A673 (cell line): ENCODE measurements around the gene DSCAML1.

ENCODE experiments used
- CTCF ChIP-seq: fragments of 300-800, 200-600 bp; sonication (generic); conservative IDR thresholded peaks from 2 replicates; pipeline ENCODE4 v1.5.1; 2017; ENCODE audit warnings: low read depth, mild to moderate bottlenecking, antibody characterized with exemption, low read length, moderate library complexity, mixed read lengths
- EZH2 ChIP-seq: fragments of 200-600 bp; sonication (generic); IDR thresholded peaks from 2 replicates; pipeline ENCODE4 v1.6.1; 2017; ENCODE audit warnings: borderline replicate concordance, low read depth, mild to moderate bottlenecking, mixed read lengths, antibody characterized with exemption, low read length; ENCODE audit not compliant: poor library complexity, severe bottlenecking

- TF ChIP-seq CTCF (peak; percentile 67), EZH2 (no peak)
Measured at GRCh38 chr11:117621226-117621625, 175.8 kb downstream of the DSCAML1 start.
